Right lobe of liver (tissue), 4 donors: ENCODE measurements around the gene DEDD2.
A peak's percentile ranks its signal among the peaks of the same experiment; 100 is the strongest.

Source experiments
- POLR2A ChIP-seq: fragments of 450-650 bp; IDR thresholded peaks from one replicate; pipeline ENCODE4 v1.6.1; 2017; ENCODE audit warnings: antibody characterized with exemption, mild to moderate bottlenecking
- TF ChIP-seq, protein P1 (sequence below), 4 donors: fragments of 200-600 bp in 3 of 4; fragments of 450-650 bp in 1 of 4; IDR thresholded peaks; one replicate each; pipeline versions ENCODE4 v1.5.1 to v1.8.0; 2016 to 2022; ENCODE audit warnings: antibody characterized with exemption in 4 of 4, mild to moderate bottlenecking in 2 of 4
- donor health status: DM: no; HTN: no; CAD: no.
- donor health status: DM: no; HTN: no; CAD: no.
- donor health status: DM: no; HTN: yes; CAD: no.

DNA sequence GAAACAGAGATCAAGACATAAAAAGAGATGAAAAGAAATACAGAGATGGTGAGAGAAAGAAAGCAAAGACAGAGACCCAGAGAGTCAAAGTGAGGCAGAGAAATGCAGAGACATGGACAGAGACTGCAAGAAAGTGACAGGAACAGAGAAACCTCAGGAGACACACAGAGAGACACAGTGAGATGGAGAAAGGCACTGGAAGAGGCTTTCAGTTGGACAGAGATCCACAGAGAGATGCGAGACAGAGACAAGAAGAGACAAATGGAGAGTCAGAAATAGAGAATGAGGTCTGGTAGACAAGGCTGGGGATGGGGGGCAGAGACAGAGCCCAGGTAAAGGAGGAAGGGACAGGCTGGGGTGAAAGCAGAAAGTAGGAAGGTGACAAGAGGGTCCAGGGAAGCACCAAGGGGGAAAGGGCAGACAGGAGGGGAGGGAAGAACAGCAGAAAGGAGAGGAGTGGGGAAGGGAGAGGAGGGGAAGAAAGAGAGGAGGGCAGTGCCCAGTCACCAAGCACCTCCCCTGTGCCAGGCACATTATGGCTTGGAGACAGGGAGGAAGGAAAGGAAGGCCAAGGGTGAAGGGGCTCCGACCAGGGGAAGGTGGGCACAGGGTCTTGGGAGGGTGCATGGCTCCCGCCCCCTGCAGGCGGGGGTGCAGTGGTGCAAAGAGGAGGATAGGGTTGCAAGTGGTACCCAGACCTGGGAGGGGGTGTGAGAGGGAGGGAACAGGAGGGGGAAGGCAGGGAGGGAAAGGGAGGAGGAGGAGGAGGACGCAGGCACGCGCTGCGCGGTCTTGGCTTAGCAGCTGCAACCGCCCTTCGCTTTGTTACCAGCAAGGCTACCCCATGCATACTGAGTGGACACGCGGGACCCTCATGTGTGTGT, 38.4 kb downstream of the DEDD2 start:
- TF ChIP-seq POLR2A, result no peak
- TF ChIP-seq, protein P1, sequence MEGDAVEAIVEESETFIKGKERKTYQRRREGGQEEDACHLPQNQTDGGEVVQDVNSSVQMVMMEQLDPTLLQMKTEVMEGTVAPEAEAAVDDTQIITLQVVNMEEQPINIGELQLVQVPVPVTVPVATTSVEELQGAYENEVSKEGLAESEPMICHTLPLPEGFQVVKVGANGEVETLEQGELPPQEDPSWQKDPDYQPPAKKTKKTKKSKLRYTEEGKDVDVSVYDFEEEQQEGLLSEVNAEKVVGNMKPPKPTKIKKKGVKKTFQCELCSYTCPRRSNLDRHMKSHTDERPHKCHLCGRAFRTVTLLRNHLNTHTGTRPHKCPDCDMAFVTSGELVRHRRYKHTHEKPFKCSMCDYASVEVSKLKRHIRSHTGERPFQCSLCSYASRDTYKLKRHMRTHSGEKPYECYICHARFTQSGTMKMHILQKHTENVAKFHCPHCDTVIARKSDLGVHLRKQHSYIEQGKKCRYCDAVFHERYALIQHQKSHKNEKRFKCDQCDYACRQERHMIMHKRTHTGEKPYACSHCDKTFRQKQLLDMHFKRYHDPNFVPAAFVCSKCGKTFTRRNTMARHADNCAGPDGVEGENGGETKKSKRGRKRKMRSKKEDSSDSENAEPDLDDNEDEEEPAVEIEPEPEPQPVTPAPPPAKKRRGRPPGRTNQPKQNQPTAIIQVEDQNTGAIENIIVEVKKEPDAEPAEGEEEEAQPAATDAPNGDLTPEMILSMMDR (IDR thresholded peaks at IDR 0.05), result peak in 1 of 4 donors; percentile 9
